Pulmonary artery endothelial cell (primary cell): ENCODE measurements around the gene RGS17. TPM values are rescaled to one million over a fixed set of nuclear protein-coding genes. Genes with fewer than 3 reads are reported as not detected.

Source experiments
- DNase-seq: peaks from one replicate; pipeline ENCODE4 v3.0.0-alpha.2; 2011; ENCODE audit warnings: low read depth, low spot score
- total RNA-seq: library from RNA; depleted of rRNA; stranded (reverse); fragments of >200 nt; gene quantifications from 2 replicates; pipeline ENCODE4 v1.2.3, GENCODE V29; 2014

The RGS17 gene
- total RNA-seq, 1 donor from 2014 or later, result 1.5 TPM

- DNase-seq, result no peak
These were observed 46.7 kb downstream of the RGS17 start for GRCh38 chr6:153084393-153084792.

- no peak for DNase-seq
These were observed 47.2 kb downstream of the RGS17 start for GRCh38 chr6:153083869-153084268.

DNA sequence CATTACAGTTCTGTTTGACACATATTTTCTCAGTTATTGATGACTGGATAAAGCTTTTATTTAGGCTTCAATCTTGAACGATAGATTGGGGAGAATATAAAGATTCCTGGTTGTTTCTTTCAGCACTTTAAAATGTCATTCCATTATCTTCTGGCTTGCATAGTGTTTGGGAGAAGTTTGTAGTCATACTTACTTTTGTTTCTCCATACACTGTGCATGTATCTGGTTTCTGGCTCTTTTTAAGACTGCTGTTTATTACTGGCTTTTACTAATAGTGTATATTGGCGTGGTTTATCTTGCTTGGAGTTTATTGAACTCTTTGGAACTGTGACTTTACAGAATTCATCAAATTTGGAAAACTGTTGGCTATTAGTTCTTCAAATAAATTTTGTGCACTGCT is 49.2 kb downstream of the RGS17 start:
- no peak for DNase-seq

DNA sequence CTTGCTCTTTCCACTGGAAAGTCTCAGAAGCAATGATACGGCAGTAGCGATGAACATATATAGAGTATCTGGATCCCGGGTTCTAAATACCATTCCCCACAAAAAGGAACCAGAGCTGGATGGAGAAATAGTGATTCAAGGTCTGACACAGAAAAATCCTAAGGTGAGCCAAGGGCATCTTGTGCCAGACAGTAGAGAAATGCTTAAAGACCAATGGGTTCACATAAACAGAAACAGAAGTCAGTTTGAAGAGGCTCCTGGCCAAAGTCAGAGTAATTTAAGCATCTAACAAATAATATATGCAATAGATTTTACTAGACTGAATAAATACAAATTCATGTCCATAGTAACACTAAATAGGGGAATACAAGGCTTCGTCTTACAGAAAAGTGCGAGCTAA is 54.7 kb downstream of the RGS17 start:
- no peak for DNase-seq

DNA sequence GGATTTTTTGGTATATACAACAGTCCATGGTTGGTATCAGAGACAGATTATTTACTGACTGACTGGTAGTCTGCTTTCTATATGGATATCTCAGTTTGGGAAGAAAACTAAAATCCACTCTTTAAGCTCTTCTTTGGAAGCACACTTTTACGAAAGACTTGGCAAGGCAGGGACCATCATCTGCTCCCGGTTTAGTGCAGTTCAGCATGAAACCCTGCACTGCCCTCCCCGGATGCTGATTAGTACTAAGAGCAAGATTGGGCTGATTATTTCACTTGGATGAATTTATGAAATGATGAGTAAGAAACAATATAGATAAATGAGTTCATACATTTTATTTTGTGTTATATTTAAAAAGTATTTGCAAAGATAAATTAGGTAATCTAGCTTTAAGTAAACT is 56.3 kb downstream of the RGS17 start:
- DNase-seq, result no peak

DNA sequence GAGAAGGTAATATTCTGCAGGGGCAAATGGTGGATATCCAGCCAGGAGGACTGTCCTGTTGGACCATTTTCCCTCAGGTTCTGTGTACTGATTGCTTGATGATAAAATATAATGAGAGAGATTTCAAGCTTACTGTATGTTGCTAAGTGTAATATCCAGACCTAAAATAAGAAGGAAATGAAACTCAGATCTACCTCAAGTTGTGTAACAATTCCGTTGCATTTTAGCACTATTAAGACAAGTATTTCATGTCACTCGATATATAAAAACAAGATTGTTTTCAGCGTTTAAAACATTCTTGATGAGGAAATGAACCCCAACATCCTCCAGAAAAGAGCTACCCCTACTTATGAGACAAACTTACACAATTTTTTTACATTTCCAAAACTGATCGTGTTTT is 57.2 kb downstream of the RGS17 start:
- DNase-seq, result no peak

DNA sequence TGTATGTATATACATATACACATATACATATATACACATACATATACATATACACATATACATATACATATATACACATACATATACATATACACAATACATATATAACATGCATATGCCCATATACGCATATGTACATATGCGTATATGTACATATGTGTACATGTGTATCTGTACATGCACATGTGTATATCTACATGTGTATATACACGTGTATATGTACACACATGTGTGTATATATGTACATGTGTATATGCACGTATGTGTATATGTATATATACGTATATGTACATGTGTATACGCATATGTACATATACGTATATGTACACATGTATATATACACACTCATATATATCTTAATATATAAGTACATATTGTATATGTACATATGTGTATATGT is 60.3 kb downstream of the RGS17 start:
- no peak for DNase-seq

DNA sequence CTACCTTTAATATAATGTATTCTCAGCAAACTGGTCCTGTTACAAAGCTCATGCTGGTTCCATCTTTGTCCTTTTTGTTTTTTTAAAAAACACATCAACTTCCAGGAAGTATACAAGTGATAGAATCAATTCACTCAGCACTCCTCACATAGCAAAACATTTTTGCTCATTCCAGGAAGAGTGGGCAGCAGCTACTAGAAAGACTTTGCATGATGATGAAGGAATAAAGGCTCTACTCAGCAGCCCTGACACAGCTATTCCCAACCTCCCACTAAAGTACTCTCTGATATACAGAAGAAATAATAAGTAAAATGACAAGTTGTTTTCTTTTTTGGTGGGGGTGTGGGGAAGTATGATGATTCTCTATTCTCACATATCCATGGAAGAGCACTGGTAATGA is 61.2 kb downstream of the RGS17 start:
- no peak for DNase-seq

GRCh38 chr6:153065222-153065621 is 65.9 kb downstream of the RGS17 start:
- DNase-seq, result no peak

DNA sequence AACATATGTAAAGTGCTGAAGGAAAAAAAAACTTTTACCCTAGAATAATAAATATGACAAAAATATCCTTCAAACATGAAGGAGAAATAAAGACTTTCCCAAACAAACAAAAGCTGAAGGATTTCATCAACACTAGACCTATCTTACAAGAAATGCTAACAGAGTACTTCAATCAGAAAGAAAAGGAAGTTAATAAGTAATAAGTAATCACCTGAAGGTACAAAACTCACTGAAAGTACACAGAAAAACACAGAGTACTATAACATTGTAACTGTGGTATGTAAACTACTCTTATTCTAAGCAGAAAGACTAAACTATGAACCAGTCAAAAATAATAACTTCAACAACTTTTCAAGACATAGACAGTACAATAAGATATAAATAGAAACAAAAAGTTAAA is 67.1 kb downstream of the RGS17 start:
- DNase-seq, result no peak

GRCh38 chr6:153062516-153062915 is 68.6 kb downstream of the RGS17 start:
- no peak for DNase-seq

DNA sequence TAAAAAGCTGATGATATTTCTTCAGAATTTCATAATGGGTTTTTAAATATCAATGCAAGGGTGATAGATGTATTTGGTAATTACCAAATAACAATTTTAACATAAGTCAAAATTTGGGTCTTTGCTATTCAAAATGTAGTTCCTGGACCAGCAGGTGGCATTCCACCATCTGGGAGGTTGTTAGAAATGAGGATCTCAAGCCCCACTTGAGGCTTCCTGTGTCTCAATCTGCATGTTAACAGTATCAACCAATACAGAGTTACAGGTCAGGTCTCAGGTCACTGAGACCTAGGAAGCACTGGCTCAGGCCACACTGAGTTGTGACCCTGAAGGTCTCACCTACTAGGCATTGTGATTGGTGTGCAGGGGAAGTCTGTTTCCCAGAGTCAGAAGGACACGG is 71.3 kb downstream of the RGS17 start:
- DNase-seq, result no peak

DNA sequence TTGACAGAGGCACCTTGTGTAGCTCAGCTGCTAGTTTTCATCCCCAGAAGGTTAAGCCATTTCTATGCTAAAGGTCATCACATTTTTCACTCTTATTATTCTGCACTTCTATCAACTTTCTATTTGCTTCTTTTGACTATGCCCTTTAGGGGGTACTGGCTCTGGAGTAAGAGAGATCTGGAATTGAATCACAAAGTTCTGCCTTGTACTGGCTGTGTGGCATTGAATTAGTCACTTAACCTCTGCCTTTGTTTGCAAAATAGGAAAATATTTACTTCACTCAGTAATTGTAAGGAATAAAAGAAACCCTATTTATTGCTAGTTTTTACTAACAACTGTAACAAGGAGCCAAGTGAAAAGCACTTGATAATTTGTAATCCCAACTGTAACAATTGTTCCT is 71.8 kb downstream of the RGS17 start:
- no peak for DNase-seq

DNA sequence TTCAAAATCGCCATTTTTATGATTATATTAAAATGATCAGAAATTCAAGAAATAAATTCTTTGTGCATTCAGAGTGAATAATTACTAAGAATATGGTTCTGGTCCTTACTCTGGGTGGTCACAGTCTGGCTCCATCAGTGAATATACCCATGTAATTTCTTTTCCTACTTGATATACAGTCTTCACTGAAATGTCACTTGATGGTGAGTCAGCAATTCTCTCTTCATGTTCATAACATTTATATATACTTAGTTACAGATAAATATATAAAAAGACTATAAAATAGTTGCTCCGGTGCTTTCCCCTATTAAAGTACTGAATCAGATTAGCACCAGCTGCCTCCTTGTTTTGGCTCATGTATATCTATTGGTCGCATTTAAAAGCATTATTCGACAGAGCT is 72.2 kb downstream of the RGS17 start:
- no peak for DNase-seq

DNA sequence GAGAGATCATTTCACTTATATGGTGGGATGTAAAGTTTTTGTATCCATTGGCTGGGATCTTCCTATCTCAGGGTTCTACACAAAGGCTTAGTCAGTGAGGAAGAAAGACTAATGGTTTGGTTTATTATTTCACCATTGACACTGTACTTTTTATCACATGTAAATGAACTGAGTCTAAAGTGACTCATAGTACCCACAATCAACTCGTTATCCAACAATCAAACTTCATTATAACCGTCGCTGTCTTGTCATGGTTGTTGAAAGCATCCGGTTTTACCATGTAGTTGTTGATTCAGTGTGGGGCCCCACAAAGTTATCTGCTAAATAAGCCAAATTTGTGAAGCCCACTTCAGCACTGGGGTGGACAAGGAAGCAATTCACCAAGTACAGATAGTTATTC is 72.8 kb downstream of the RGS17 start:
- DNase-seq, result no peak

- no peak for DNase-seq
These were observed 74.8 kb downstream of the RGS17 start for GRCh38 chr6:153056308-153056707.

DNA sequence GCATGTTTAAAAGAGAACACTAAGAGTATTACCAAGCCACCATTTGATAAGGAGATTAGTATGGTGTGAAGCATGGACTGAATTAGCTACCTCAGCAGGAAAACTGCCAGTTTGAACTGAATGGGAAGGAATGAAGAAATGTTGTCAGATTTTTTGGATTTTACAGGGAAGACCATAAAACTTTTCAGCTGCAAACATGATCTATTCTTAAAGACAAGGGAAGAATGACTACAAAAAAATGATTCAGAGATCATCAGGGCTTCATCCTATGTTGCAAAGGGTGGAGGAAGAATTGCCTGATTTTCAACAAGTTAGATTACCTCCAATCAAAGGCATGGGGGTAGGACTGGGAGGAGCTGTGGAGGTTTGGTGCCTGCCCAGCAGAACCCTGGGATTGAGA is 79.3 kb downstream of the RGS17 start:
- no peak for DNase-seq

DNA sequence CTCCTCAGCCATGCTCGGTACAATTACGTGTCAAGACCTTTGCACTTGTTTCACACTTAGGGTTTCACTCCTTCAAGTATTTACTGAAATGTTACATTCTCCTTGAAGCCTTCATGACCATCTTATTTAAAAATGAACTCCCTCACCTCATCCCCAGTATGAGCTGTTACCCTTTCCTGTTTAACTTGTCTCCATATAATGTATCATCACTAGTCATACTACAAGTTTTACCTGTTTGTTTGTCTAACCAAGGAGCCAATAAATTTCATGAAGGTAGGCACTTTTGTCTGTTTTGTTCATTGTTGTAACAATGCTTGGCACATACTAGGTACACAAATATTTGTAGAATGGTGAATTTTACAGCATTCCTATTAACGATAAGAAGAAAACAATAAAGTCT is 82.5 kb downstream of the RGS17 start:
- DNase-seq, result no peak

DNA sequence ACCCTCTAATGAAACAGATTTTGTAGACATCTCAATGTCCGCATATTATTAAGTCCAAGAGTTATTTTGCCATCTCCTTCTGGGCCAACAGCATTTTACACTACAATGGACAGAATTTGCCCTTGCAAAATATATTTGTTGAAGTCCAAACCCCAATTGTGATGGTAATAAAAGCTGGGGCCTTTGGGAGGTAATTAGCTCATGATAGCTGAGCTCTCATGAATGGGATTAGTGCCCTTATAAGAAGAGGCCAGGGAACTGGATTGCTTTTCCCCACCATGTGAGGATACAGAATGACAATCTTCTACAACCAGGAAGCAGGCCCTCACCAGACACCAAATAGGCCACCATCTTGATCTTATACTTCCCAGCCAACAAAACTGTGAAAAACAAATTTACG is 83.7 kb downstream of the RGS17 start:
- no peak for DNase-seq

GRCh38 chr6:153045271-153045670 is 85.8 kb downstream of the RGS17 start:
- no peak for DNase-seq

- DNase-seq, result no peak
These were observed 86.8 kb downstream of the RGS17 start for GRCh38 chr6:153044295-153044694.

- DNase-seq, result no peak
These were observed 87.4 kb downstream of the RGS17 start for GRCh38 chr6:153043719-153044118.

- no peak for DNase-seq
These were observed 92.6 kb downstream of the RGS17 start for GRCh38 chr6:153038378-153039057.

GRCh38 chr6:153034139-153034538 is 96.9 kb downstream of the RGS17 start:
- no peak for DNase-seq
